Right ventricle myocardium superior (tissue), 1 donor: ENCODE results near the gene MLH1. TPM values are rescaled to one million over a fixed set of nuclear protein-coding genes. Genes with fewer than 3 reads are reported as not detected.

Experiments used
- total RNA-seq: library from RNA; stranded (reverse); fragmentation: NEBNext Ultra II Directional; extraction: Animal tissue kit (Norgen Biotek cat#: 25700); gene quantifications from one replicate; pipeline ENCODE4 v1.2.1, GENCODE V29; 2021
- donor health status: DM: no; HTN: yes; CAD: no; lungs with severe emphysema.

Gene MLH1
- total RNA-seq, 1 donor from 2014 or later: 42.7 TPM

Other genes with a start within 250 kb of the MLH1 start
- 0.43 TPM for gene DCLK3, start 229.0 kb upstream of the MLH1 start, total RNA-seq
- gene TRANK1, start 48.5 kb upstream of the MLH1 start, total RNA-seq: 3.4 TPM
- 17.9 TPM for gene EPM2AIP1, start 387 bp upstream of the MLH1 start, total RNA-seq
- gene LRRFIP2, start 181.1 kb downstream of the MLH1 start, total RNA-seq: 150 TPM
- gene GOLGA4, start 249.8 kb downstream of the MLH1 start, total RNA-seq: 170 TPM